Right atrium auricular region (tissue), 2 donors: Measurements from ENCODE around the gene TAS1R1. TPM values are rescaled to one million over a fixed set of nuclear protein-coding genes. Genes with fewer than 3 reads are reported as not detected.
A peak's percentile ranks its signal among the peaks of the same experiment; 100 is the strongest.

Source experiments
- DNase-seq: peaks from one replicate; pipeline ENCODE4 v3.0.0-alpha.2; 2019; ENCODE audit warnings: low spot score
- H3K27ac ChIP-seq, 2 donors: fragments of 200-600 bp; sonication (generic); 1 replicate in 1 of 2; 2 replicates in 1 of 2; pipeline ENCODE4 v1.5.1; 2016 to 2019
- H3K27me3 ChIP-seq, 2 donors: fragments of 200-600 bp; sonication (generic); one replicate each; pipeline versions ENCODE4 v1.5.1 to v1.6.0; 2017 to 2019
- H3K36me3 ChIP-seq: fragments of 200-600 bp; sonication (generic); one replicate; pipeline ENCODE4 v1.5.1; 2016
- H3K4me1 ChIP-seq, 2 donors: fragments of 200-600 bp; sonication (generic); one replicate each; pipeline versions ENCODE4 v1.5.1 to v1.6.0; 2017 to 2019
- H3K4me3 ChIP-seq, 2 donors: fragments of 200-600 bp; sonication (generic); 1 replicate in 1 of 2; 2 replicates in 1 of 2; pipeline ENCODE4 v1.5.1; 2017 to 2019; ENCODE audit warnings: mild to moderate bottlenecking in 1 of 2, moderate library complexity in 1 of 2
- H3K9me3 ChIP-seq, 2 donors: fragments of 200-600 bp; sonication (generic); one replicate each; pipeline ENCODE4 v1.5.1; 2019
- CTCF ChIP-seq, 2 donors: fragments of 200-600 bp; sonication (generic); IDR thresholded peaks; one replicate each; pipeline ENCODE4 v1.5.1; 2019; ENCODE audit warnings: antibody characterized with exemption in 2 of 2
- total RNA-seq, 2 donors: library from RNA; depleted of rRNA; stranded (reverse); fragments of >200 nt; gene quantifications; one replicate each; pipeline ENCODE4 v1.1.0, GENCODE V29; 2016

The TAS1R1 gene
- total RNA-seq, 2 donors from 2014 or later = not detected

GRCh38 chr1:6515771-6516170 is 39.3 kb upstream of the TAS1R1 start:
- Histone ChIP-seq H3K4me3 (no peak overlapping the region), H3K9me3 (no peaks in the 10 kb centered on the region), H3K36me3 (no peaks in the 10 kb centered on the region), H3K4me1 (peaks cover 0 to 17% of the 10 kb centered on the region in 2 donors), H3K27ac (peak overlapping the region in 1 of 2 donors; percentile 35), H3K27me3 (no peaks in the 10 kb centered on the region)
- DNase-seq = no peak
- TF ChIP-seq CTCF (IDR thresholded peaks at IDR 0.05) = no peak

GRCh38 chr1:6517435-6517851 is 37.7 kb upstream of the TAS1R1 start:
- no peak overlapping the region for H3K4me3 ChIP-seq
- peaks cover 0 to 17% of the 10 kb centered on the region in 2 donors for H3K4me1 ChIP-seq
- H3K9me3 ChIP-seq = no peaks in the 10 kb centered on the region
- no peak overlapping the region for H3K27ac ChIP-seq
- H3K36me3 ChIP-seq = no peaks in the 10 kb centered on the region
- no peaks in the 10 kb centered on the region for H3K27me3 ChIP-seq
- no peak for TF ChIP-seq CTCF (IDR thresholded peaks at IDR 0.05)
- DNase-seq = no peak

GRCh38 chr1:6519491-6519934 is 35.6 kb upstream of the TAS1R1 start:
- TF ChIP-seq CTCF (IDR thresholded peaks at IDR 0.05) = no peak
- Histone ChIP-seq H3K4me3 (no peak overlapping the region), H3K27me3 (no peaks in the 10 kb centered on the region), H3K36me3 (no peaks in the 10 kb centered on the region), H3K4me1 (peaks cover 0 to 14% of the 10 kb centered on the region in 2 donors), H3K9me3 (no peaks in the 10 kb centered on the region), H3K27ac (no peak overlapping the region)
- DNase-seq = no peak

GRCh38 chr1:6519935-6520671 is 35.0 kb upstream of the TAS1R1 start:
- H3K4me3 ChIP-seq = no peak overlapping the region
- TF ChIP-seq CTCF (IDR thresholded peaks at IDR 0.05) = no peak
- peaks cover 2% of the 10 kb centered on the region for H3K36me3 ChIP-seq
- peaks cover 0 to 14% of the 10 kb centered on the region in 2 donors for H3K4me1 ChIP-seq
- no peak overlapping the region for H3K27ac ChIP-seq
- DNase-seq = no peak
- no peaks in the 10 kb centered on the region for H3K9me3 ChIP-seq
- H3K27me3 ChIP-seq = no peaks in the 10 kb centered on the region

GRCh38 chr1:6521536-6521935 is 33.6 kb upstream of the TAS1R1 start:
- H3K27ac ChIP-seq = no peak overlapping the region
- no peak for TF ChIP-seq CTCF (IDR thresholded peaks at IDR 0.05)
- peaks cover 0 to 14% of the 10 kb centered on the region in 2 donors for H3K4me1 ChIP-seq
- no peak for DNase-seq
- H3K4me3 ChIP-seq = no peak overlapping the region
- H3K36me3 ChIP-seq = peaks cover 16% of the 10 kb centered on the region
- no peaks in the 10 kb centered on the region for H3K27me3 ChIP-seq
- no peaks in the 10 kb centered on the region for H3K9me3 ChIP-seq

- Histone ChIP-seq H3K36me3 (peaks cover 28% of the 10 kb centered on the region), H3K27me3 (no peaks in the 10 kb centered on the region), H3K9me3 (no peaks in the 10 kb centered on the region), H3K27ac (no peak overlapping the region), H3K4me1 (peaks cover 0 to 14% of the 10 kb centered on the region in 2 donors), H3K4me3 (no peak overlapping the region)
- TF ChIP-seq CTCF (IDR thresholded peaks at IDR 0.05) = peak; percentile 13 to 59
- no peak for DNase-seq
These were observed 31.5 kb upstream of the TAS1R1 start for GRCh38 chr1:6523566-6523965.
